ENCODE data around the gene SUB1. TPM values are rescaled to one million over a fixed set of nuclear protein-coding genes. Genes with fewer than 3 reads are reported as not detected.
"Not testable (repeated sequence)": the region's sequence is repeated elsewhere in the genome, so short reads cannot be mapped to it uniquely, and the experiment has no call there.

The SUB1 gene
- total and polyA plus RNA-seq, 2 donors (not counting 3 experiments of a cell fraction or from before 2014, with no cell fraction given) = 60.1 to 252 TPM

DNA sequence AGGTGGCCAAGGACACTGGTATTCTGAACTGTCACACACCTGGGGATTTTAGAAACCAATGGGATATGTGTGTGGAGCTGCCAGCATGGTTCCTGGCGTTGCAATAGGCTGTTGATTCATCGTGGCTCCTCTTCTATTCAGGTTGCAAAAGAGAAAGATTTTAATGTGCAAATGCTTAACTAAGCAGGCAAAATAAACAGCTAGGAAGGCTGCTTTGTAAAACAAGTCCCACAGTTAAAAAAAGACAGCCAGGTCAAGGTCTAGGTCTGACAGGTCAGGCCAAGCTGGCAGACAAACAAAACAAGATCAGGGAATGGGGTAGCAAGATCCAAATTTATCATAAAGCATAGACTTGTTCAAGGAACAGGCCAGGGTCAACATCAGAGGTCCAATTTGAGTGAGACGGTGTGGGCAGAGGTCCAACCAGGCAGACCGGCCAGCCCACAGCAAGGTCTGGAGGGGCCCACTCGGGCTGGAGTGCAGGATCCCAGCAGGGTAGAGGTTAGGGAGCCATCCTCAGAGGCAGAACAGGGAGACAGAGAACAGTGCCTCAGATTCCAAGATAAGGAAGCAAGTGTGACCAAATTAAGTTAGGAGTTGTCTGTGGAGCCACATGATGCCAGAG is 45.6 kb downstream of the SUB1 start:
- dilution Hi-C loops (cut with MboI; ENCODE audit: extremely low pct_ligation_motif_present, low sequenced_read_pairs) = no loop called here
- no peaks in the 10 kb centered on the region for H3K9me1 ChIP-seq (replicated peaks; ENCODE audit: control insufficient read depth, extremely low read depth, insufficient read depth, low read length)
- no peak overlapping the region for H3K4me3 ChIP-seq (replicated peaks in 1 of 3; ENCODE audit: insufficient read depth in 1 of 3, low read depth in 1 of 3, low read length in 3 of 3)
- ChIA-PET CTCF (interaction anchor here (1.2 kb wide), 1 partner anchor 41 kb away, joined by 3 read pairs; no protein-coding TSS in a partner anchor), POLR2A (no interaction called here)
- no peaks in the 10 kb centered on the region for H3K27me3 ChIP-seq (ENCODE audit: control insufficient read depth in 2 of 2, insufficient read depth in 2 of 2, low read length in 2 of 2)
- no peak overlapping the region for H3K4me2 ChIP-seq (ENCODE audit: insufficient read depth, low read length)
- H3K79me2 ChIP-seq (ENCODE audit: control insufficient read depth, insufficient read depth, low read length) = no peaks in the 10 kb centered on the region
- no peaks in the 10 kb centered on the region for H3K4me1 ChIP-seq (ENCODE audit: control insufficient read depth, extremely low read depth, insufficient read depth, low read length)
- no peaks in the 10 kb centered on the region for H4K20me1 ChIP-seq (replicated peaks; ENCODE audit: control insufficient read depth, extremely low read depth, insufficient read depth, low read length)
- H3K36me3 ChIP-seq (ENCODE audit: control insufficient read depth in 2 of 2, extremely low read depth in 1 of 2, insufficient read depth in 2 of 2, low read length in 2 of 2) = no peaks in the 10 kb centered on the region
- no TSS peak for BruUV-seq (replicated peaks)
- H3K27ac ChIP-seq (ENCODE audit: insufficient read depth, low read depth, low read length) = no peak overlapping the region
- intact Hi-C loops (cut with micrococcal nuclease) = no loop called here
- TF ChIP-seq POLR2A (IDR thresholded peaks at IDR 0.05; ENCODE audit: low read depth, low read length) (no peak), MYC (IDR thresholded peaks at IDR 0.05; ENCODE audit: low read depth, low read length) (no peak), FOS (IDR thresholded peaks at IDR 0.05; ENCODE audit: borderline replicate concordance, insufficient read depth, low read length) (no peak)
- TF ChIP-seq, protein P1, sequence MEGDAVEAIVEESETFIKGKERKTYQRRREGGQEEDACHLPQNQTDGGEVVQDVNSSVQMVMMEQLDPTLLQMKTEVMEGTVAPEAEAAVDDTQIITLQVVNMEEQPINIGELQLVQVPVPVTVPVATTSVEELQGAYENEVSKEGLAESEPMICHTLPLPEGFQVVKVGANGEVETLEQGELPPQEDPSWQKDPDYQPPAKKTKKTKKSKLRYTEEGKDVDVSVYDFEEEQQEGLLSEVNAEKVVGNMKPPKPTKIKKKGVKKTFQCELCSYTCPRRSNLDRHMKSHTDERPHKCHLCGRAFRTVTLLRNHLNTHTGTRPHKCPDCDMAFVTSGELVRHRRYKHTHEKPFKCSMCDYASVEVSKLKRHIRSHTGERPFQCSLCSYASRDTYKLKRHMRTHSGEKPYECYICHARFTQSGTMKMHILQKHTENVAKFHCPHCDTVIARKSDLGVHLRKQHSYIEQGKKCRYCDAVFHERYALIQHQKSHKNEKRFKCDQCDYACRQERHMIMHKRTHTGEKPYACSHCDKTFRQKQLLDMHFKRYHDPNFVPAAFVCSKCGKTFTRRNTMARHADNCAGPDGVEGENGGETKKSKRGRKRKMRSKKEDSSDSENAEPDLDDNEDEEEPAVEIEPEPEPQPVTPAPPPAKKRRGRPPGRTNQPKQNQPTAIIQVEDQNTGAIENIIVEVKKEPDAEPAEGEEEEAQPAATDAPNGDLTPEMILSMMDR (IDR thresholded peaks at IDR 0.05; ENCODE audit: extremely low read depth in 1 of 2, insufficient read depth in 1 of 2, low read depth in 1 of 2, low read length in 2 of 2) = no peak
- no peak for FAIRE-seq
- DNase-seq (ENCODE audit: low read depth, low spot score) = no peak
- H3K9ac ChIP-seq (replicated peaks; ENCODE audit: extremely low read depth, insufficient read depth, low read length) = no peak overlapping the region
- H3K9me3 ChIP-seq (replicated peaks; ENCODE audit: control insufficient read depth, insufficient read depth, low read length) = no peaks in the 10 kb centered on the region
- no peak overlapping the region for H2AFZ ChIP-seq (ENCODE audit: low read depth, low read length)

DNA sequence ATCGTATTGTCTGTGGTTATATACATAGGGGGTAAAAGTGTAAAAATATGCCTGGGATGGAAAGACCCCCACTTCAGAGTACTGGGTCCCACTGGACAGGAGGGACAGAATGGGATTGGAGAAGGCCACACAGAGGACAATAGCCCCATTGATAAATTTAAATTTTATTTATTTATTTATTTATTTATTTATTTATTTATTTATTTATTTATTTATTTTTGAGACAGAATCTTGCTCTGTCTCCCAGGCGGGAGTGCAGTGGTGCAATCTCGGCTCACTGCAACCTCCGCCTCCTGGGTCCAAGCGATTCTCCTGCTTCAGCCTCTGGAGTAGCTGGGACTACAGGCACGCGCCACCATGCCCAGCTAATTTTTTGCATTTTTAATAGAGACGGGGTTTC is 47.7 kb downstream of the SUB1 start:
- not testable (repeated sequence) for BruUV-seq (replicated peaks)

More for the DNA sequence above, 47.7 kb downstream of the SUB1 start:
- intact Hi-C loops (cut with micrococcal nuclease); H4K20me1 ChIP-seq (replicated peaks; ENCODE audit: control insufficient read depth, extremely low read depth, insufficient read depth, low read length); H3K27ac ChIP-seq (ENCODE audit: insufficient read depth, low read depth, low read length); H3K4me3 ChIP-seq (replicated peaks in 1 of 3; ENCODE audit: insufficient read depth in 1 of 3, low read depth in 1 of 3, low read length in 3 of 3); POLR2A ChIA-PET; H3K36me3 ChIP-seq (ENCODE audit: control insufficient read depth in 2 of 2, extremely low read depth in 1 of 2, insufficient read depth in 2 of 2, low read length in 2 of 2); DNase-seq (ENCODE audit: low read depth, low spot score); H3K9ac ChIP-seq (replicated peaks; ENCODE audit: extremely low read depth, insufficient read depth, low read length); H3K27me3 ChIP-seq (ENCODE audit: control insufficient read depth in 2 of 2, insufficient read depth in 2 of 2, low read length in 2 of 2); H3K4me1 ChIP-seq (ENCODE audit: control insufficient read depth, extremely low read depth, insufficient read depth, low read length); H3K9me1 ChIP-seq (replicated peaks; ENCODE audit: control insufficient read depth, extremely low read depth, insufficient read depth, low read length); H3K4me2 ChIP-seq (ENCODE audit: insufficient read depth, low read length); CTCF ChIA-PET; H3K79me2 ChIP-seq (ENCODE audit: control insufficient read depth, insufficient read depth, low read length); dilution Hi-C loops (cut with MboI; ENCODE audit: extremely low pct_ligation_motif_present, low sequenced_read_pairs); H2AFZ ChIP-seq (ENCODE audit: low read depth, low read length); H3K9me3 ChIP-seq (replicated peaks; ENCODE audit: control insufficient read depth, insufficient read depth, low read length); FAIRE-seq: not testable (repeated sequence)
